ENCODE measurements around the gene NOSTRIN.

- TF ChIP-seq CTCF (IDR thresholded peaks at IDR 0.05 in 2 of 3, conservative IDR thresholded peaks at IDR 0.05 in 1 of 3; ENCODE audit: borderline replicate concordance in 1 of 3, insufficient read depth in 1 of 3, low read depth in 2 of 3, low read length in 2 of 3) (no peak), EZH2 (IDR thresholded peaks at IDR 0.05) (no peak), MAX (IDR thresholded peaks at IDR 0.05) (no peak), REST (IDR thresholded peaks at IDR 0.05; ENCODE audit: low read depth) (no peak), EGR1 (IDR thresholded peaks at IDR 0.05; ENCODE audit: low read depth) (no peak), POLR2A (IDR thresholded peaks at IDR 0.05; ENCODE audit: borderline replicate concordance, extremely low read depth, insufficient read depth, insufficient read length) (no peak), TCF7L2 (IDR thresholded peaks at IDR 0.05; ENCODE audit: borderline replicate concordance, extremely low read depth, insufficient read depth, insufficient read length) (no peak), POLR2AphosphoS5 (IDR thresholded peaks at IDR 0.05; ENCODE audit: low read depth, low read length) (no peak), EZH2phosphoT487 (IDR thresholded peaks at IDR 0.05; ENCODE audit: borderline replicate concordance) (no peak), ZFX (IDR thresholded peaks at IDR 0.05) (no peak), CEBPB (IDR thresholded peaks at IDR 0.05; ENCODE audit: low read depth) (no peak), SRF (IDR thresholded peaks at IDR 0.05; ENCODE audit: low read depth) (no peak), YY1 (IDR thresholded peaks at IDR 0.05; ENCODE audit: extremely low read depth, insufficient replicate concordance, low read depth, low read length) (no peak), JUND (IDR thresholded peaks at IDR 0.05) (no peak)
Measured at GRCh38 chr2:168805615-168806014, 3.2 kb downstream of the NOSTRIN start.

Measured in HCT116 (cell line).